ENCODE data around the gene GALNT17. TPM values are rescaled to one million over a fixed set of nuclear protein-coding genes. Genes with fewer than 3 reads are reported as not detected.
"Not testable (repeated sequence)": the region's sequence is repeated elsewhere in the genome, so short reads cannot be mapped to it uniquely, and the experiment has no call there.

GALNT17 gene
- total RNA-seq, 1 experiment from 2014 or later: not detected

- Histone ChIP-seq H3K27ac (ENCODE audit: low read length) (no peak overlapping the region), H3K36me3 (ENCODE audit: control insufficient read depth, insufficient read depth, low read length) (no peaks in the 10 kb centered on the region), H3K4me3 (ENCODE audit: low read depth in 2 of 2, low read length in 2 of 2) (no peak overlapping the region), H3K27me3 (ENCODE audit: control insufficient read depth, insufficient read depth, low read length) (no peaks in the 10 kb centered on the region), H3K4me1 (ENCODE audit: control insufficient read depth, insufficient read depth, low read length) (no peaks in the 10 kb centered on the region), H3K9me3 (ENCODE audit: control insufficient read depth, insufficient read depth, low read depth, low read length) (no peaks in the 10 kb centered on the region)
- DNase-seq (ENCODE audit: low read depth, low spot score) (no peak), ATAC-seq (no peak)
- in situ Hi-C loops (cut with HindIII; ENCODE audit: low pct_unique_long_range_greater_than_20kb, low sequenced_read_pairs): no loop called here
- POLR2A ChIA-PET: no interaction called here
- intact Hi-C loops (cut with micrococcal nuclease; ENCODE audit: unreplicated experiment): no loop called here
- TF ChIP-seq POLR2AphosphoS5 (IDR thresholded peaks at IDR 0.05; ENCODE audit: low read depth, low read length) (no peak), SIN3A (IDR thresholded peaks at IDR 0.05; ENCODE audit: borderline replicate concordance, insufficient read depth, low read depth, low read length) (no peak), TCF7L2 (IDR thresholded peaks at IDR 0.05; ENCODE audit: low read depth, low read length) (no peak), REST (IDR thresholded peaks at IDR 0.05; ENCODE audit: insufficient read depth in 1 of 2, low read depth in 2 of 2, low read length in 1 of 2) (no peak)
- TF ChIP-seq, protein P1, sequence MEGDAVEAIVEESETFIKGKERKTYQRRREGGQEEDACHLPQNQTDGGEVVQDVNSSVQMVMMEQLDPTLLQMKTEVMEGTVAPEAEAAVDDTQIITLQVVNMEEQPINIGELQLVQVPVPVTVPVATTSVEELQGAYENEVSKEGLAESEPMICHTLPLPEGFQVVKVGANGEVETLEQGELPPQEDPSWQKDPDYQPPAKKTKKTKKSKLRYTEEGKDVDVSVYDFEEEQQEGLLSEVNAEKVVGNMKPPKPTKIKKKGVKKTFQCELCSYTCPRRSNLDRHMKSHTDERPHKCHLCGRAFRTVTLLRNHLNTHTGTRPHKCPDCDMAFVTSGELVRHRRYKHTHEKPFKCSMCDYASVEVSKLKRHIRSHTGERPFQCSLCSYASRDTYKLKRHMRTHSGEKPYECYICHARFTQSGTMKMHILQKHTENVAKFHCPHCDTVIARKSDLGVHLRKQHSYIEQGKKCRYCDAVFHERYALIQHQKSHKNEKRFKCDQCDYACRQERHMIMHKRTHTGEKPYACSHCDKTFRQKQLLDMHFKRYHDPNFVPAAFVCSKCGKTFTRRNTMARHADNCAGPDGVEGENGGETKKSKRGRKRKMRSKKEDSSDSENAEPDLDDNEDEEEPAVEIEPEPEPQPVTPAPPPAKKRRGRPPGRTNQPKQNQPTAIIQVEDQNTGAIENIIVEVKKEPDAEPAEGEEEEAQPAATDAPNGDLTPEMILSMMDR (IDR thresholded peaks at IDR 0.05): no peak
- no TSS peak for BruUV-seq (replicated peaks)
- CTCF ChIA-PET: no interaction called here
These were observed 507.6 kb downstream of the GALNT17 start for GRCh38 chr7:71639382-71640085.

- H3K4me3 ChIP-seq (ENCODE audit: low read depth in 2 of 2, low read length in 2 of 2); CTCF ChIA-PET; H3K4me1 ChIP-seq (ENCODE audit: control insufficient read depth, insufficient read depth, low read length); intact Hi-C loops (cut with micrococcal nuclease; ENCODE audit: unreplicated experiment); H3K27ac ChIP-seq (ENCODE audit: low read length); H3K9me3 ChIP-seq (ENCODE audit: control insufficient read depth, insufficient read depth, low read depth, low read length); BruUV-seq (replicated peaks); H3K27me3 ChIP-seq (ENCODE audit: control insufficient read depth, insufficient read depth, low read length); ATAC-seq; in situ Hi-C loops (cut with HindIII; ENCODE audit: low pct_unique_long_range_greater_than_20kb, low sequenced_read_pairs); H3K36me3 ChIP-seq (ENCODE audit: control insufficient read depth, insufficient read depth, low read length); DNase-seq (ENCODE audit: low read depth, low spot score); POLR2A ChIA-PET: not testable (repeated sequence)
These were observed 511.1 kb downstream of the GALNT17 start for GRCh38 chr7:71643031-71643430.

DNA sequence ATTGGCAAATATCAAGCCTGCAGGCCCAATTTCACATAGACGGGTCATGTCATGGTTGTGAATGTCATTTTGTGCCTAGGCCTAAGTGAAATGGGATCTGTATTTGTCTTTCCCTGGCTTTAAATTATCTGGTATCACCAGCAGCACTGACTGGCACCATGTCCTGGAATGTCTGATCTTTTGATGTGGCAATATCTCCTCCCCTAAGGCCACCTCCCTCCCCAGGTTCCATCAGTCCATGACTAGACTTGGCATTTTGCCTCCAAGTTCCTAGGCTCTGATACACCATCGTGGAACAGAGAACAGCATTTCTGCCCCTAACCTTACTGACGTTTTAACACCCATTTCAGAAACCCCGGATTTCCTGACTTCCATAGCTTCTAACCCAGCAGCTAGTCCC, 513.9 kb downstream of the GALNT17 start:
- no peaks in the 10 kb centered on the region for H3K9me3 ChIP-seq (ENCODE audit: control insufficient read depth, insufficient read depth, low read depth, low read length)
- BruUV-seq (replicated peaks): no TSS peak
- POLR2A ChIA-PET: no interaction called here

More for the DNA sequence above, 513.9 kb downstream of the GALNT17 start:
- intact Hi-C loops (cut with micrococcal nuclease; ENCODE audit: unreplicated experiment): no loop called here
- in situ Hi-C loops (cut with HindIII; ENCODE audit: low pct_unique_long_range_greater_than_20kb, low sequenced_read_pairs): no loop called here
- Histone ChIP-seq H3K27me3 (ENCODE audit: control insufficient read depth, insufficient read depth, low read length) (no peaks in the 10 kb centered on the region), H3K36me3 (ENCODE audit: control insufficient read depth, insufficient read depth, low read length) (no peaks in the 10 kb centered on the region), H3K27ac (ENCODE audit: low read length) (no peak overlapping the region), H3K4me1 (ENCODE audit: control insufficient read depth, insufficient read depth, low read length) (no peaks in the 10 kb centered on the region), H3K4me3 (ENCODE audit: low read depth in 2 of 2, low read length in 2 of 2) (no peak overlapping the region)
- CTCF ChIA-PET: no interaction called here
- DNase-seq (ENCODE audit: low read depth, low spot score): no peak
- no peak for ATAC-seq
- TF ChIP-seq, protein P1 (IDR thresholded peaks at IDR 0.05): no peak
- TF ChIP-seq SIN3A (IDR thresholded peaks at IDR 0.05; ENCODE audit: borderline replicate concordance, insufficient read depth, low read depth, low read length) (no peak), TCF7L2 (IDR thresholded peaks at IDR 0.05; ENCODE audit: low read depth, low read length) (no peak), POLR2AphosphoS5 (IDR thresholded peaks at IDR 0.05; ENCODE audit: low read depth, low read length) (no peak), REST (IDR thresholded peaks at IDR 0.05; ENCODE audit: insufficient read depth in 1 of 2, low read depth in 2 of 2, low read length in 1 of 2) (no peak)
